Activated CD4-positive, alpha-beta memory T cell treated with anti-CD3 and anti-CD28 coated beads, Interleukin-2, amount 10 ng/mL, durations not matched to agents 7 days and 5 days (primary cell): ENCODE measurements around the gene MAP3K2. TPM values are rescaled to one million over a fixed set of nuclear protein-coding genes. Genes with fewer than 3 reads are reported as not detected.

Experiments
- CTCF ChIA-PET: fragments of 350-600 bp; sonication (Branson Sonifier 250); formaldehyde crosslinking; loops from one replicate; lab custom pipeline; 2021; ENCODE audit warnings: antibody characterized with exemption, inconsistent platforms; lab: Charles Lee
- POLR2A ChIA-PET: fragments of 350-600 bp; sonication (Branson Sonifier 250); formaldehyde crosslinking; loops from one replicate; lab custom pipeline; 2021; ENCODE audit warnings: antibody characterized with exemption; lab: Charles Lee
- DNase-seq: peaks from one replicate; pipeline ENCODE4 v3.0.0-alpha.2; 2020
- H3K27ac Mint-ChIP-seq: one replicate; pipeline ENCODE4 v1.8.0; 2021; ENCODE audit warnings: mild to moderate bottlenecking, mixed read lengths
- H3K27me3 Mint-ChIP-seq: one replicate; pipeline ENCODE4 v1.8.0; 2021; ENCODE audit warnings: mixed read lengths
- H3K36me3 Mint-ChIP-seq: one replicate; pipeline ENCODE4 v1.8.0; 2021; ENCODE audit warnings: low read depth, mixed read lengths
- H3K4me1 Mint-ChIP-seq: one replicate; pipeline ENCODE4 v1.8.0; 2021; ENCODE audit warnings: mixed read lengths
- H3K4me3 Mint-ChIP-seq: one replicate; pipeline ENCODE4 v1.8.0; 2021; ENCODE audit warnings: mild to moderate bottlenecking, mixed read lengths
- H3K9me3 Mint-ChIP-seq: one replicate; pipeline ENCODE4 v1.8.0; 2021; ENCODE audit warnings: mixed read lengths
- total RNA-seq, 2 experiments: library from RNA; stranded (reverse); gene quantifications; one replicate each; pipeline ENCODE4 v1.2.3, GENCODE V29; 2021

MAP3K2 gene
- total RNA-seq, 2 experiments from 2014 or later: 56.2 to 59.6 TPM

DNA sequence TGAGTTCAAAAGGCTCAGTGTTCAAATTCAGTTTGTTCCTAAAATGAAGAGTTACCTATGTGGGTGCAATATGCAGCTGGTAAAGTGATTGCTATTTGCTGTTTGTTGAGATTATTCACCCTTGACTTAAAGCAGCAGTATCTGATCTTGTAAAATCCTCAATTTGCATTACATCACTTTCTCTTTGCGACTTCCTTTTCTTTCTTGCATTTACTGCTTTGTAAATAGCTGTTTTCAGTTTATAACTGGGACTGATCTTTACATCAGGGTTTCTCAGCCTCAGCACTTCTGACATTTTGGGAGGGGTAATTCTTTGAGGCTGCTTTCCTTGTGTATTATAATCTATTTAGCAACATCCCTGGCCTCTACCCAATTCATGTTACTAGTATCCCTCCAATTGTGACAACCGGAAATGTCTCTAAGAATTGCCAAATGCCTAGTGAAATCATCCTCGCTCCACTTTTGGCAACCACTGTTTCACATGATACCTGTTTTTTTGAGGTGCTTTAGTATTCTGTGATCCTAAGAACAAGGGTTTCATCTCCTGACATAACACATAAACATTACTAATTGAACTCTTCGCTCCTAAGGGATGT is 81.7 kb downstream of the MAP3K2 start:
- no peak for DNase-seq
- ChIA-PET CTCF (interaction anchor here (0.7 to 2.2 kb wide), 3 partner anchors 69 to 173 kb away, joined by 3 to 7 read pairs (median 4); no protein-coding TSS in a partner anchor), POLR2A (interaction anchor here (2.7 kb wide), 1 partner anchor 12 kb away, joined by 9 read pairs; the partner anchor contains the start of gene ERCC3)
- Mint-ChIP-seq H3K4me3 (no peak overlapping the region), H3K9me3 (no peaks in the 10 kb centered on the region), H3K27ac (no peak overlapping the region), H3K27me3 (no peaks in the 10 kb centered on the region), H3K36me3 (peaks cover 19% of the 10 kb centered on the region), H3K4me1 (no peaks in the 10 kb centered on the region)

DNA sequence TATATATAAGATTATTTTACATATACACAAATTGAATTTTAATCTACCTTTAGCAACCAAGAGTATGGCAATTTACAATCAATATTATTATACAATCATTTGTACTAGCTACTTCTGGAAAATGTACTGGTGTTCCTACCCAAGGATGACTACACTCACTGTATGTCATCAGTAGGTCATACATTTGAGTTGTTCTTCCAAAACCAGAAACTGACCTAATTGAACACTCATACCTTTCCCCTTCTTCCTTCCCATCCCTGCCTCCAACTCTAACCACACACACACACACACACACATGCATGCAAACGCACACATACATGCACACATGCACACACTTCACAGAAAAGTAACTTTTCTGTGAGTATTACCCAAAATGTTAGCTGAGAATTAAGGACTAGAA is 85.6 kb downstream of the MAP3K2 start:
- POLR2A ChIA-PET: interaction anchor here (1.2 kb wide), 1 partner anchor 8 kb away, joined by 4 read pairs; the partner anchor contains the start of gene ERCC3
- Mint-ChIP-seq H3K9me3 (no peaks in the 10 kb centered on the region), H3K4me1 (no peaks in the 10 kb centered on the region), H3K4me3 (no peak overlapping the region), H3K36me3 (peaks cover 9% of the 10 kb centered on the region), H3K27ac (no peak overlapping the region), H3K27me3 (no peaks in the 10 kb centered on the region)
- CTCF ChIA-PET: interaction anchor here (1.9 kb wide), 1 partner anchor 15 kb away, joined by 4 read pairs; no protein-coding TSS in a partner anchor
- DNase-seq: no peak

DNA sequence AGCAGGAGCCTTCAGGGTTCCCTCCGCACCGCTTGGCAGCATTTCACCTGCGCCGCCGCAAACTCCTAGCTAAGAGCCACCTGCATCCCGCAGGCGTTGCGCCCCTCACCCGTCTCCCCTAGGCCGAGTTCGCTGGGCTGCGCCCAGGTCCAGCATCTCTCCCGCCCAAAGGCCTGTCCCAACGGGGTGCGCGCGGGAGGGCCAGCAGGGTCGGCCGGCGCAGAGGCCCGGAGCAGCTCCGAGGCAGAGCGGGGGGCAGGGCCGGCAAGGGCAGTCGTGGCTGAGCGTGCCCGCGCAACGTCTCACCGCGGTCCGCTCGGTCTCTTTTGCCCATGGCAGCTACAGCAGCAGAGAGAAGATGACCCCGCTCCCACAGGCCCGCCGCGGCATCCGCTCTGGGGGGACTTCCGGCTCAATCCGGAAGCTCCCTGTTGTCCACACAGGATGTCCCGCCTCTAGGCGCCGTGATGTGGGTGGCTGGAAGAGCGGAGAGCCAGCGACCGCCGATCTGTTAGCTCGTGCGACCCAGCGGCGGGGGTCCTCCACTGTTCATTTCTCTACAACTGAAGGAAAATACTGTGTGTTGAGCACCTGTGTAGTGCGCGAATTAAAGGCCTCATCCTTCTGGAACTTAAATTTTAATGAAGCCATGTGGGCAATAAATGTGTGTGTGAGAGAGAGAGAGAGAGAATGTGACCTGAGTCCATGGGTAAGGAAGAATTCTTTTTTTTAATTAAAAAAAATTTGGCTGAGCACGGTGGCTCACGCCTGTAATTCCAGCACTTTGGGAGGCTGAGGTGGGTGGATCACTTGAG is 93.8 kb downstream of the MAP3K2 start, which contains the start of gene ERCC3:
TSS of gene ERCC3 (minus strand) at position 397 of the 815 bp plus-strand sequence. CDS start at position 334, 63 bp downstream.
- CTCF ChIA-PET: interaction anchor here (1.1 to 3.4 kb wide), 4 partner anchors 15 to 185 kb away, joined by 3 to 20 read pairs (median 4); no protein-coding TSS in a partner anchor
- no peaks in the 10 kb centered on the region for H3K9me3 Mint-ChIP-seq
- POLR2A ChIA-PET: interaction anchor here (0.8 to 2.5 kb wide), 25 partner anchors 8 to 563 kb away, joined by 3 to 10 read pairs (median 3); partner anchors contain the start of genes IWS1 and SFT2D3
- peak within 1 kb of the TSS; percentile 89 for H3K27ac Mint-ChIP-seq
- H3K36me3 Mint-ChIP-seq: peaks cover 44% of the 10 kb centered on the region
- H3K27me3 Mint-ChIP-seq: no peaks in the 10 kb centered on the region
- peak within 1 kb of the TSS; percentile 99 for H3K4me3 Mint-ChIP-seq
- DNase-seq: peak; percentile 85
- peaks cover 26% of the 10 kb centered on the region for H3K4me1 Mint-ChIP-seq

DNA sequence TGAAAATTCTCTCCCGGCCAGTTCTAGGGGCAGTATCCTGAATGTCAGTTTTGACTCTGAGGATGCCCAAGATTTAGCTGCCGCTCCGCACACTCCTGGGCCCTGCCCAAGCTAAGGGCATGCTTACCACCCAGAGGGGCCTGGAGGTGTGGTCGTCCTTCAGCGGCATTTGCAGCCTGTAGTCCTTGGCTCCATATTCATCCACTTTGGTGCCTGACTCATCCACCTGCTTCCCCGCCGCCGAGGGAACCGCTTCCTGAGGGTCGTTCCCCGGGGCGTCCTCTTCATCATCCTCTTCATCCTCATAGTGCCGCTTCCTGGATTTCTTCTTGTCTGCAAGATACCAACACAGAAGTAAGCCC is 94.4 kb downstream of the MAP3K2 start:
- H3K4me3 Mint-ChIP-seq: peak overlapping the region; percentile 99
- no peaks in the 10 kb centered on the region for H3K9me3 Mint-ChIP-seq

DNA sequence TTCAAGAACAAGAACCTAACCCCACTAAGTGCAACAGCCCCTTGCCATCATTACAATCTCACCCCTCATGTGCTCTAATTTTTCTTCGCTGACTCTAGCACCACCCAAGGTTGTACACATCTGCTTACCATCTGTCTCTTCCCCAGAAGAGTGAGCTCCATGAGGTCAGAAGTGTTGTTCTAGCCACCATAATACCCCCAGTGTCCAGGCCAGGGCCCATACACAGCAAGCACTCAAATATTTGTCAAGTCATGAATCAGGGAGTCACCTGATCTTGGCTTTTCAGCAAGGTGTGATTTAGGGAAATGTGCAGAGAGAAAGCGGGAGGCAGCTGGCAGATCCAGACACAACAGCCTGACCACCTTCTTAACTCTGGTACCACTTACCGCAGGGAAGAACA is 99.5 kb downstream of the MAP3K2 start:
- DNase-seq: no peak
- peaks cover 13% of the 10 kb centered on the region for H3K4me1 Mint-ChIP-seq
- no peak overlapping the region for H3K4me3 Mint-ChIP-seq
- no peaks in the 10 kb centered on the region for H3K27me3 Mint-ChIP-seq
- H3K27ac Mint-ChIP-seq: no peak overlapping the region
- ChIA-PET CTCF (no interaction called here), POLR2A (no interaction called here)
- H3K36me3 Mint-ChIP-seq: peaks cover 89% of the 10 kb centered on the region
- H3K9me3 Mint-ChIP-seq: no peaks in the 10 kb centered on the region

More for the DNA sequence above, 94.4 kb downstream of the MAP3K2 start:
- peak overlapping the region; percentile 89 for H3K27ac Mint-ChIP-seq
- CTCF ChIA-PET: interaction anchor here (1.1 to 3.4 kb wide), 4 partner anchors 16 to 186 kb away, joined by 3 to 20 read pairs (median 4); no protein-coding TSS in a partner anchor
- H3K27me3 Mint-ChIP-seq: no peaks in the 10 kb centered on the region
- POLR2A ChIA-PET: interaction anchor here (0.8 to 2.5 kb wide), 23 partner anchors 7 to 564 kb away, joined by 3 to 10 read pairs (median 3); partner anchors contain the start of genes IWS1 and SFT2D3
- peaks cover 49% of the 10 kb centered on the region for H3K36me3 Mint-ChIP-seq
- peaks cover 26% of the 10 kb centered on the region for H3K4me1 Mint-ChIP-seq
- no peak for DNase-seq

- CTCF ChIA-PET: interaction anchor here (1.0 kb wide), 1 partner anchor 13 kb away, joined by 3 read pairs; no protein-coding TSS in a partner anchor
- Mint-ChIP-seq H3K9me3 (no peaks in the 10 kb centered on the region), H3K27me3 (no peaks in the 10 kb centered on the region), H3K36me3 (peaks cover 90% of the 10 kb centered on the region), H3K4me3 (no peak overlapping the region), H3K27ac (no peak overlapping the region), H3K4me1 (peaks cover 3% of the 10 kb centered on the region)
- DNase-seq: no peak
- POLR2A ChIA-PET: interaction anchor here (1.4 kb wide), 1 partner anchor 10 kb away, joined by 5 read pairs; the partner anchor contains the start of gene ERCC3
Measured at GRCh38 chr2:127283275-127283674, 104.5 kb downstream of the MAP3K2 start.

DNA sequence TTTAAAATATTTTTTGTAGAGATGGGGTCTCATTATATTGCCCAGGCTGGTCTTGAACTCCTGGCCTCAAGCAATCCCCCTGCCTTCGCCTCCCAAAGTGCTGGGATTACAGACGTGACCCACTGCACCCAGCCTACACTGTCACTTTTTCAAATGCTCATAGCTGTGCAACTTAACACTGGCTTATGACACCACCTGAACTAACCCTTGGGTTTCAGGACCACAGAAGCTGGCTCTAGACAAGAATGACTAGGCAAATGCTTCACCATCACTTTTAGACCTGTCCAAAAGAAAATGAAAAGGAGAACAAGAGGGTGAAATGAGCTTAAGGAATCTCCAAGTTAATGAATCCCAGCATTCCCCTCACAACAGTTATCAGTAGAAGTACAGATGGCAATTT is 107.1 kb downstream of the MAP3K2 start:
- H3K4me3 Mint-ChIP-seq: no peak overlapping the region
- H3K9me3 Mint-ChIP-seq: no peaks in the 10 kb centered on the region
- H3K4me1 Mint-ChIP-seq: peaks cover 14% of the 10 kb centered on the region
- H3K27me3 Mint-ChIP-seq: no peaks in the 10 kb centered on the region
- CTCF ChIA-PET: no interaction called here
- no peak overlapping the region for H3K27ac Mint-ChIP-seq
- DNase-seq: no peak
- POLR2A ChIA-PET: no interaction called here
- peaks cover 87% of the 10 kb centered on the region for H3K36me3 Mint-ChIP-seq

GRCh38 chr2:127279781-127280180 is 108.0 kb downstream of the MAP3K2 start:
- ChIA-PET POLR2A (interaction anchor here (0.7 kb wide), 1 partner anchor 142 kb away, joined by 5 read pairs; no protein-coding TSS in a partner anchor), CTCF (interaction anchor here (1.3 to 1.5 kb wide), 2 partner anchors 9 to 10 kb away, joined by 3 to 4 read pairs; no protein-coding TSS in a partner anchor)
- Mint-ChIP-seq H3K9me3 (no peaks in the 10 kb centered on the region), H3K4me3 (no peak overlapping the region), H3K27me3 (no peaks in the 10 kb centered on the region), H3K27ac (no peak overlapping the region), H3K4me1 (peaks cover 14% of the 10 kb centered on the region), H3K36me3 (peaks cover 88% of the 10 kb centered on the region)
- no peak for DNase-seq

- Mint-ChIP-seq H3K4me3 (no peak overlapping the region), H3K36me3 (peaks cover 83% of the 10 kb centered on the region), H3K27me3 (no peaks in the 10 kb centered on the region), H3K4me1 (peaks cover 14% of the 10 kb centered on the region), H3K9me3 (no peaks in the 10 kb centered on the region), H3K27ac (no peak overlapping the region)
- CTCF ChIA-PET: interaction anchor here (1.3 to 1.5 kb wide), 2 partner anchors 8 to 11 kb away, joined by 3 to 4 read pairs; no protein-coding TSS in a partner anchor
- POLR2A ChIA-PET: interaction anchor here (1.3 kb wide), 2 partner anchors 9 to 15 kb away, joined by 4 to 6 read pairs; partner anchors contain the start of gene ERCC3
- DNase-seq: no peak
Measured at GRCh38 chr2:127278959-127279358, 108.8 kb downstream of the MAP3K2 start.

DNA sequence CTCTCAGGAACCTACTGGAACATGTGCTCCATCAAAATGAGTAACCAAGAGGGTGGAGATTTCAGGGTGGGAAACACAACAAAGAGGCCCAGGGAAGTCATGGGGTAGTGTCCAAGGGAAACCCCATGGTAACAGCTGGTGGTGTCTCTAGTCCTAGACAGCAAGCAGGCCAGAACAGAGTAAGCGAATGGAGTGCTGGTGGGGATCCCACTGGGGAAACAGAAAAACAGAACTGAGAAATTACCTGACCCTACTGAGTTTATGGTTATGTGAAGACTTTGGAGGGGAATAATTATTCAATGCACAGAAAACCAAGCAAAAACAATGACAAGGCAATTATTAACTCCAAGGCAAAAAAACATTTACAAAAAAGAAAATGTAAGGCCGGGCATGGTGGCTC is 110.7 kb downstream of the MAP3K2 start:
- Mint-ChIP-seq H3K4me3 (no peak overlapping the region), H3K4me1 (peaks cover 13% of the 10 kb centered on the region), H3K9me3 (no peaks in the 10 kb centered on the region), H3K27ac (no peak overlapping the region), H3K27me3 (no peaks in the 10 kb centered on the region), H3K36me3 (peaks cover 77% of the 10 kb centered on the region)
- POLR2A ChIA-PET: interaction anchor here (1.4 kb wide), 1 partner anchor 17 kb away, joined by 7 read pairs; the partner anchor contains the start of gene ERCC3
- CTCF ChIA-PET: interaction anchor here (1.5 kb wide), 1 partner anchor 12 kb away, joined by 3 read pairs; no protein-coding TSS in a partner anchor
- no peak for DNase-seq

DNA sequence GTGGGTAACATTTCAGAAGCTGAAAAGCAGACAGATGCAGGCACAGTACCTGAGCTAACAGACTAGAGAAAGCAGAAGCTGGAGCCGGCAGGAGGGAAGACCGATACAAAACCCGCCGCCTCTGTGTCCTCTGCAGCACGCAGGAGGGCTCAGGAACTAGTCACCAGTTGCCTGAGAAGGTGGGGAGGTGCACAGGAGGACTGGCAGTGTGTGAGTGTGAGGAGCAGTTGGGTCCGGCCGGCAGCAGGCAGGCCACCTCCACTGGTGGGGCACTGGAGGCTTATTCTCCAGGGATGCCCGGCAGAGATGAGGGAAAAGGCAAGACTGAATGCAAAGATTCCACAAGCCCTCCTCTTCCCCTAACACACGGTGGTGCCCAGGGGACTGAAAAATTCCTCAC is 112.0 kb downstream of the MAP3K2 start:
- H3K4me1 Mint-ChIP-seq: peaks cover 13% of the 10 kb centered on the region
- DNase-seq: no peak
- no peak overlapping the region for H3K4me3 Mint-ChIP-seq
- H3K27me3 Mint-ChIP-seq: no peaks in the 10 kb centered on the region
- CTCF ChIA-PET: interaction anchor here (1.5 kb wide), 1 partner anchor 10 kb away, joined by 3 read pairs; no protein-coding TSS in a partner anchor
- H3K27ac Mint-ChIP-seq: no peak overlapping the region
- POLR2A ChIA-PET: interaction anchor here (1.4 kb wide), 1 partner anchor 19 kb away, joined by 7 read pairs; the partner anchor contains the start of gene ERCC3
- peaks cover 75% of the 10 kb centered on the region for H3K36me3 Mint-ChIP-seq
- no peaks in the 10 kb centered on the region for H3K9me3 Mint-ChIP-seq

DNA sequence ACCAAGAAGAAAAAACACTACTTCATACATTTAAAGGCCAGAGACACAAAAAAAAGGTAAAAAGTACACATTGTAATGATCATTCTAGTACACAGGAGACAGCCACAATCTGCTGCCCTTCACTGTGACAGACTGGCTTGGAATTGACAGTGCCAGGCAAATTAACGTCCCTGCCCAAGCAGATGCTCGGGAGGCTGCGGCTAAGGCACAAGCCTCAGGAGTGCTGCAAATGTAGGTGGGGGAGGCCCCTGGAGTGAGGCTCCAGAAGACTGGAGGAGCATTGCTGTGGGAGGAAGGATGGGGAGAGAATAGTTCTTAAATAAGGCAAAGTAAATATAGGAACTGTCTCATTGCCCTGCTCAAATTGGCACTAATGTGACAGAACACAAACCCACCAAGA is 112.4 kb downstream of the MAP3K2 start:
- Mint-ChIP-seq H3K4me1 (peaks cover 13% of the 10 kb centered on the region), H3K36me3 (peaks cover 76% of the 10 kb centered on the region), H3K27ac (no peak overlapping the region), H3K9me3 (no peaks in the 10 kb centered on the region), H3K27me3 (no peaks in the 10 kb centered on the region), H3K4me3 (no peak overlapping the region)
- CTCF ChIA-PET: no interaction called here
- POLR2A ChIA-PET: no interaction called here
- no peak for DNase-seq
